GM10248 (cell line): ENCODE data around the gene TPX2.

ENCODE experiments used
- CTCF ChIA-PET: fragments of 300-600 bp; sonication (Branson Sonifier 250); formaldehyde crosslinking; extraction: SDS; loops from one replicate; lab custom pipeline; 2021; ENCODE audit warnings: antibody characterized with exemption; lab: Yijun Ruan, JAX
- POLR2A ChIA-PET: fragments of 350-650 bp; sonication (Branson Sonifier 250); formaldehyde crosslinking; extraction: SDS; loops from one replicate; lab custom pipeline; 2020; ENCODE audit warnings: antibody characterized with exemption; lab: Yijun Ruan, JAX
- DNase-seq: peaks from one replicate; pipeline ENCODE4 v3.0.0; 2012; ENCODE audit errors: extremely low spot score
- CTCF ChIP-seq: IDR thresholded peaks from 2 replicates; pipeline ENCODE4 v1.5.1; 2012; ENCODE audit warnings: mild to moderate bottlenecking, low read depth; ENCODE audit errors: extremely low read depth, missing control alignments, control extremely low read depth

The TPX2 gene

GRCh38 chr20:31711179-31712111, 27.6 kb upstream of the TPX2 start:
- no peak for DNase-seq

DNA sequence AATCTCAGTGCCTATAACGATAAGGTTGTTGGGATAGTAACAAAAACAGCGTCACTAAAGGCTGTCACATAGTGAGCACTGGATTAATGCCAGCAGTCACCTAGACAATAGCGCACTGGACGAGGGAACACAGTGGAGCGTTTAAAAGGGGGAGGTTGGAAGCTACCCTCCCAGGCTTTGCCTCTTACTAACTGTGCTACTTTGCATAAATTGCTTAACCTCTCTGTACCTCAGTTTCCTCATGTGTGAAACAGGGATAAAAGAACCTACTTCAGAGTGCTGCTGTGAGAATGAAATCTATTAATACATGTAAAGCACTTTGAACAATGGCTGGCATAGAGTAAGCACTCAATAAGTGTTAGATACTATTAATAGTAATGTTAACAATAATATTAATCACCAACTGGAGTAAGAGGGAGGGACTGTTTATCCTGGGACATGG, 27.0 kb upstream of the TPX2 start:
- CTCF ChIA-PET = interaction anchor here (1.1 to 7.2 kb wide), 7 partner anchors 8 to 78 kb away, joined by 3 to 52 read pairs (median 8); partner anchors contain the start of gene BCL2L1

More at GRCh38 chr20:31711179-31712111, 27.6 kb upstream of the TPX2 start:
- POLR2A ChIA-PET = no interaction called here
- CTCF ChIA-PET = interaction anchor here (1.1 to 7.2 kb wide), 9 partner anchors 9 to 151 kb away, joined by 3 to 52 read pairs (median 6); partner anchors contain the start of gene BCL2L1
- no peak for TF ChIP-seq CTCF

GRCh38 chr20:31712564-31713311, 26.4 kb upstream of the TPX2 start:
- no peak for DNase-seq
- CTCF ChIA-PET = interaction anchor here (1.3 to 7.2 kb wide), 5 partner anchors 8 to 51 kb away, joined by 5 to 52 read pairs (median 8); partner anchors contain the start of gene BCL2L1
- TF ChIP-seq CTCF = no peak
- POLR2A ChIA-PET = no interaction called here

More for the DNA sequence above, 27.0 kb upstream of the TPX2 start:
- POLR2A ChIA-PET = no interaction called here
- no peak for TF ChIP-seq CTCF
- DNase-seq = no peak

DNA sequence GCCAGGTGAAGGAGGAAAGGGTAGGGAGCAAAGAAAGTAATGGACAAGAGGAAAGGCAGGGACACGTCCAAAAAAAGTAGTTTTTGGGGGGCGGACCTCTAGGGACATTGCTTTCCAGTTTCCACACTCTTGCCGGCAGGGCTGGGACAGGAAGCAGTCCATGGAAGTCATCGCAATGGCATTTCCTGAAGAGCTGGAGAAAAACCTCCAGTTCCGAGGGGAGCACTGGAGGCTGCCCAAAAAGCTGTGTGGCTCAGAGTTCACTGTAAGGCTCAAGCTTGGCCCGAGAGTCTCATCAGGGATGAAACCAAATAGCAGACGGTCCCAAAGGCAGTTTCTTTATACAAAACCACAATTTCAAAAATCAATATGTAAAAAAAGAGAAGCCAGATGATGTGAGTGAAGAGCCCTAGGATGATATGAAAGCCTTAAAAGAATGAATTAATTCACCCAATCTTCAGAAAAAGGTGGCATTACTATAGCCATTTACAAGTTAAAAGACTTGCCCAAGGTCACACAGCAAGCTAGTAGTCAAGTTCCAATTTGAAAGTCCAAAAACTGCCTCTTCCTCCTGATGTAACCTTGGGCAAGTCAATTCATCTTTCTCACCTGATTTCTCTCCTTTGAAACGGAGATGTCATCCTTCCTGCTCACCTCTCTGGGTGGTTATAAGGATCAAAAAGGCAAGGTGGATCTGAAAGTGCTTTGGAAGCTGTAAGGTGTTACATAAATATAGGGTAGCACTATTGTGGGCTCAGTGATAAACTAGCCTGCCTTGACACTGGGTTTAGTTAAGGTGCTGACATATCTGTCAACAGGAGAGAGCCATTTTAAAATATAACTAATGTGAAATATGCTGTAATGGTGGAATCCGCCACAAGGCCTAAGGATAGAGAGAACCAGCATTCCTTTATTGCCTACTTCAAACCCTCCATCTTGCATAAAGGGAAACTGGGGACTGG, 25.5 kb upstream of the TPX2 start:
- ChIA-PET POLR2A (no interaction called here), CTCF (interaction anchor here (1.3 to 7.2 kb wide), 4 partner anchors 10 to 52 kb away, joined by 5 to 52 read pairs (median 12); partner anchors contain the start of gene BCL2L1)
- no peak for DNase-seq
- no peak for TF ChIP-seq CTCF

GRCh38 chr20:31715766-31716165, 23.3 kb upstream of the TPX2 start:
- no peak for DNase-seq
- ChIA-PET POLR2A (no interaction called here), CTCF (interaction anchor here (0.9 to 10.9 kb wide), 11 partner anchors 8 to 55 kb away, joined by 3 to 429 read pairs (median 6); partner anchors contain the start of gene BCL2L1)
- no peak for TF ChIP-seq CTCF
